ENCODE measurements around the gene PTN.

PTN gene

DNA sequence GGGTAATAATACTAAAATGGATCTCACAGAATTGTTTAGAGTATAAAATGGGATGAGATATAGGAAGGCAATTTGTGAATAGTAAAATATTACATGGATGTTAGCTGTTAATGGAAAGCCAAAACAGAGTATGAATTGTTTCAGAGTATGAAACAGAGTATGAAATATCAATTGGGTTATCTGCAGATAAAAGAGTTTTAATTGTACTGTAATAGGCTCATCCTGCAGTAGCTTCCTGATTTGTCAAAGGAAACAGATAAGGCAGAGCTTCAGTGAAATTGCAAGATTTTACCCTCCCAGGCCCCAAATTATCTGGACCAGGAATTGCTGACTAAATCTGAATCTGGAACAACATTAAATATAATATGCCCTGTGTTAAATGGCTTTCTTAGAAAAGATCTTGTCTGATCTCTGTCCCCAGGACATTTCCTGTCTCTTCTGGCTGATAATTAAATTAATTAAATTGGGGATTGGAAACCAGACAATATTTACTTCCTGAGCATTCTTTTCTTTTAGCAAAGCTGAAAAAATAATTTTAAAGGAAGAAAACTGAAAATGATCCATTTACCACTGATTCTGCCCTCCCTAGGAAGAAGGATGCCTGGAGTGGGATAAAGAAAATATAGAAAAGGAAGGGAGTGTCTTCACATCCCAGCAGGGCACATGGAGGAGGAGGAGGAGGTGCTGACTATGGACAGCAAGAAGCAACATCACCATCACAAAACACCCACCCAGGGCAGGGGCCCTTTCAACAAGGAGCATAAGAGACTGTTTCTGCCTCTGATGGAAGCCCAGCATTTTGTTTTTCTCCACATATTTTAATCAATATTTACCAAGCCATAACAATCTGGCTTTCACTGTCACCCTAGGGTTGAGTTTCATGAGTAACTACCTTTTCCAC lies 18.5 kb downstream of the PTN start:
- no peak for DNase-seq (ENCODE audit: low read depth in 4 of 4, low spot score in 1 of 4)

GRCh38 chr7:137316648-137317353 lies 26.7 kb downstream of the PTN start:
- DNase-seq (ENCODE audit: low read depth in 4 of 4, low spot score in 1 of 4): no peak

- DNase-seq (ENCODE audit: low read depth in 4 of 4, low spot score in 1 of 4): no peak
These were observed 30.3 kb downstream of the PTN start for GRCh38 chr7:137313201-137313600.

DNA sequence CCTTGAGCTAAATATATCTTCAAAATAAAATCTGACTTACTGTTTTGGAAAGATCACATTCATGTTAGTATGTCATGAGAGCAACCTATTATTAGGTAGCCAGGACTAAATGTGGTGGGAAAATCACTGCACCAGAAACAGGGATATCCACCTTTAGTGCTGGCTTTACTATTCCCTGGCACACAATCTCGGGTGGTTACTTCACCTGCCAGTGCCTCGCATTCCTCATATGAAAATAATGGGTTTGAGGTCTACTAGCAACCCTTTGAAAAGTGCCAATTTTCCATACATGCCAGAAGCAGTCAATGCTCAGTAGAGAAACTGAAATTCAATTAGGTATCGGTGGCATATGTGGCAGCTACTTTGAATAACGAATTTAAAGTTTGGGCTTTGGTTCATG lies 36.8 kb downstream of the PTN start:
- DNase-seq (ENCODE audit: low read depth in 4 of 4, low spot score in 1 of 4): no peak

GRCh38 chr7:137305901-137306621 lies 37.5 kb downstream of the PTN start:
- no peak for DNase-seq (ENCODE audit: low read depth in 4 of 4, low spot score in 1 of 4)

GRCh38 chr7:137304624-137305235 lies 38.8 kb downstream of the PTN start:
- no peak for DNase-seq (ENCODE audit: low read depth in 4 of 4, low spot score in 1 of 4)

GRCh38 chr7:137304165-137304564 lies 39.4 kb downstream of the PTN start:
- no peak for DNase-seq (ENCODE audit: low read depth in 4 of 4, low spot score in 1 of 4)

DNA sequence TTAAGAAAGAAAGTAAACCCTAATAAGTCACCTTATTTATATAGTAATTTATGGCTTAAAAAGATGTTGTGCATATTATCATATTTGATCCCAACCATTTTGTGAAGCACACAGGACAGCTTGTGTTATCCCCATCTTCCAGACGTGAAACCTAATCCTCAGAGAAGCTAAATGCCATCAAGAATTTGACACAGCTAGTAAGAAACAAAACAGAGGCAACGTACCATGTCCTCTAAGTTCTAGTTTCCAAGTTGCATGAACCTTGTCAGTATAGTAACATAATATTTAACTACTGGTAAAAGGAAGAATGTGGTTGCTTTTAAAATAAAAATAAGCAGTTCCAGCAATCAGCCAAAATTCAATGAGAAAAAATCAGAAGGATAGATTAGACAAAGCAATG lies 41.5 kb downstream of the PTN start:
- no peak for DNase-seq (ENCODE audit: low read depth in 4 of 4, low spot score in 1 of 4)

DNA sequence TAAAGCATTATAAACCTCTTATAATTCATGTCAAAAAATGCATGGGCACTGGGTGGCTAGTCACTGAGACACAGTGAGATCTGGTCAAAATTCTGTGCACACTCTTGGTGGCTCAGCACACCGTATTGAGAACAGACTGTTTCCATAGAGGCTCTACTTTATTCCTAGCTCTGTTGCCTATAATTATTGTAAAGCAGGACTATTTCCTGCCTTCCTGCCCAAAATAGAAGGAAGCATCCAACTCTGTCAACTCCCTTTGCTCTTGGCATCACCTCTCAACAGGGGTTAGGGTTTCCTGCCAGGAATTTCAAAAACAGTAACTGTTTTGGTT lies 45.1 kb downstream of the PTN start:
- DNase-seq (ENCODE audit: low read depth in 4 of 4, low spot score in 1 of 4): no peak

- no peak for DNase-seq (ENCODE audit: low read depth in 4 of 4, low spot score in 1 of 4)
These were observed 45.7 kb downstream of the PTN start for GRCh38 chr7:137297551-137298463.

GRCh38 chr7:137296576-137296975 lies 47.0 kb downstream of the PTN start:
- no peak for DNase-seq (ENCODE audit: low read depth in 4 of 4, low spot score in 1 of 4)

DNA sequence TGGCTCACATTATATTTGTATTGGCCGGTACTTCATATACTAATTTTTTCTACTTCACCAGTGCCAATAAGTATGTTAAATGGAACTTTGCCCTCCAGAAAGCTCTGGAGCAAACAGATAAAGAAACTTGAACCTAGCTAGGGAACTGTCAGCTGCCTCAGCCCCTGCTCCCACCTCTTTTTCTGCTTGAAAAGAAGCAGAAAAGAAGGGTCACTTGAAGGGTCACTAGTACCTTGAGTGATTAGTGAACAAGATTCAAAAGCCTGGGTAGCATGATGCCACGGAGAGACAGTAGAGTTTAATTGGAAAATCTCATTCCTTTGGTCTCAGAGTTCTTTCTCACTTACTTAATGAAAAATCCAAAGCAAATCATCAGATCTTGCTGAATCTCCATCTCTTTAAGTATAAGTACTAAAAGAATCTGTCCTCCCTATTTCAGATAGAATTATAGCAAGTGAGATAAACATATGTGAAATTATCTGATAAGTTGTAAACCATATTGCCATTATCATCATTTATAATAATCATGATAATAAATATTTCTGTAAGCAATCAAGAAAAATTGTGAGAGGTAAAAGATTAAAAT lies 47.7 kb downstream of the PTN start:
- no peak for DNase-seq (ENCODE audit: low read depth in 4 of 4, low spot score in 1 of 4)

DNA sequence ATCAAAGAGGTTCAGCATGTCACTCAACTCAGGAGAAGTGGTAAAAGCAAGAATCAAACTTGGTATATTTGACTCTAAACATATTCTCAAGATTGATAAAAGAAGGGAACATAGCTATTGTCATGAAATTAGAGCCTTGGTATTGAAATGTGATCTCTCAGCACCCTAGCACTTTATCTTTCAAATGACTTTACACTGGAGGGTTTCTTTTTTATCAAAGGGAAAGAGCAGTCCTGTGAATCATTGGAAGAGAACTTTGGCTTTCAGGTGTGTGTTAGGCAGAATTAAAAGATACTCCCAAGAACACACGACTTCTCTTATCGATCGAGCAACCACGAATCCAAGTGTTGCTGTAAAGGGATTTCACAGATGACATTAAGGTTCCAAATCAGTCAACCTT lies 54.4 kb downstream of the PTN start:
- no peak for DNase-seq (ENCODE audit: low read depth in 4 of 4, low spot score in 1 of 4)

GRCh38 chr7:137287651-137288258 lies 55.8 kb downstream of the PTN start:
- no peak for DNase-seq (ENCODE audit: low read depth in 4 of 4, low spot score in 1 of 4)

- DNase-seq (ENCODE audit: low read depth in 4 of 4, low spot score in 1 of 4): no peak
These were observed 60.4 kb downstream of the PTN start for GRCh38 chr7:137283153-137283552.

DNA sequence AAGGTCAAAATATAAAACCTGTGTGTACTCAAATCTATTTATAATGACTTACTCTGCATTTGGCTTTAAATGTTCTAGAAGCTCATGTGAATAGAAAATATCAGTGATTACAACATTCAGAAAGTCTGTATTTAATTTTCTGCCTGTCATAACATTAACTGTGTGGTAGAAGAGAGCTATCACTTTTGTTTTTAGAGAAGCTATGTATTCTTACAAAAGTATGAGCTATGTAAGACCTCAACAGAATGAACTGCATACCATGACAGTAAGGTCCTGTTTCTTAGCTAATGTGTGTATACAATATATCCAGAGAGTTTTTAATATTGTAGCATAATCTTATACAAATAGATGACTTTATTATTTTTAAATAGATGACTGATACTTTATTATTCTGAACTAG lies 61.5 kb downstream of the PTN start:
- DNase-seq (ENCODE audit: low read depth in 4 of 4, low spot score in 1 of 4): no peak

DNA sequence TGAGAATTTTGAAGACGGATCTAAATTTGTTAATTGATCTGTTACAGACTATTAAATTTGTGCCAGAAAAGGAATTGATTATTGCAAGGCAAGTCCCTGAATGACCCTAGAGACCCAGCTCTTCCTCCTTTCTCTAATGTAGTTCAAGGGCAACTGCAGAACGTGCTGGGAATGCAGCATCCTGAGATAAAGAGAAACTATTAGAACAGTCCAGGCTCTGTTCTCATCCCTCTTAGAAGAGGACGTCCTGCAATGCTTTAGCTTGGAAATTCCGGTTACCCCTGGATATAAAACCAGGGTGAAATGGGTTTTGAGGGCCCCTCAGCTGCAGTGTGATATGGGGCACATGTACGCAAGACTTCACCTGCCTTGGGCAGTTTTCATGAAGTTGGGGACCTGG lies 67.3 kb downstream of the PTN start:
- DNase-seq (ENCODE audit: low read depth in 4 of 4, low spot score in 1 of 4): no peak

DNA sequence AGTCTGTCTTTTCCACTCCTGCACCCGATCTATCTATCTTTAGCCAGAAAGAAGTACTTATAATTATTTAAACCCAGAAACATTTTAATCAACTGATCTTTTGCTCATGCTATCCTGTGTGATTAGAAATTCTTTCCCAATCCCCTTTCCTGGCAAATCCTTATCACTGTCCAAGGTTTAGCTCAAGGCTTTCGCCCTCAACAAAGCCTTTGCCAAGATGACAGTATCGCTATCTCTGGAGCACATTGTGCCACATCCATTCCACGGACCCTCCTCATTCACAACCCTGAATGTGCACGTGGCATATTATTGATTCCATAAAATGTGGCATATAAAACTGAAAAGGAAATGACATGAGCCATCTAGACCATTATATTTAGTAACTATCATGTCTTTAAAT lies 71.3 kb downstream of the PTN start:
- DNase-seq (ENCODE audit: low read depth in 4 of 4, low spot score in 1 of 4): no peak

- no peak for DNase-seq (ENCODE audit: low read depth in 4 of 4, low spot score in 1 of 4)
These were observed 74.3 kb downstream of the PTN start for GRCh38 chr7:137269240-137269639.
